Posterior cingulate gyrus (tissue), 11 donors: ENCODE data around the gene OCA2.
"Not testable (repeated sequence)": the region's sequence is repeated elsewhere in the genome, so short reads cannot be mapped to it uniquely, and the experiment has no call there.

Experiments
- DNase-seq, 10 donors: peaks; one replicate each; pipeline versions ENCODE4 v3.0.0 to v3.0.0-alpha.2; 2020 to 2021; ENCODE audit warnings: mixed read lengths in 3 of 10
- intact Hi-C: fragments of 100-400 bp; cut with DNase I; formaldehyde crosslinking; loops from one replicate; pipeline ENCODE4 v1.15.1; 2023

The OCA2 gene

GRCh38 chr15:28098766-28099554 lies at the start of gene OCA2:
Gene OCA2 (minus strand): TSS chr15:28099315. CDS start chr15:28081874, 17,441 bp downstream.
- DNase-seq = peak in 2 of 10 donors; percentile 1 to 82
- intact Hi-C loops = no loop called here

GRCh38 chr15:28147801-28148200 lies 48.7 kb upstream of the OCA2 start:
- intact Hi-C loops = no loop called here
- no peak for DNase-seq

- intact Hi-C loops = not testable (repeated sequence)
These were observed 46.3 kb upstream of the OCA2 start for GRCh38 chr15:28145419-28145818.

GRCh38 chr15:28140062-28140461 lies 40.9 kb upstream of the OCA2 start:
- DNase-seq = peak in 1 of 10 donors; percentile 79

More at GRCh38 chr15:28145419-28145818, 46.3 kb upstream of the OCA2 start:
- DNase-seq = not testable (repeated sequence)

GRCh38 chr15:28137408-28138039 lies 38.4 kb upstream of the OCA2 start:
- intact Hi-C loops, DNase-seq: not testable (repeated sequence)

More at GRCh38 chr15:28140062-28140461, 40.9 kb upstream of the OCA2 start:
- intact Hi-C loops = no loop called here

GRCh38 chr15:28136236-28136904 lies 37.3 kb upstream of the OCA2 start:
- intact Hi-C loops, DNase-seq: not testable (repeated sequence)

GRCh38 chr15:28133281-28133680 lies 34.2 kb upstream of the OCA2 start:
- DNase-seq = no peak
- intact Hi-C loops = no loop called here

- intact Hi-C loops = no loop called here
- peak in 1 of 10 donors; percentile 51 for DNase-seq
These were observed 33.6 kb upstream of the OCA2 start for GRCh38 chr15:28132524-28133275.

- intact Hi-C loops = no loop called here
These were observed 32.8 kb upstream of the OCA2 start for GRCh38 chr15:28131946-28132345.

GRCh38 chr15:28131400-28131799 lies 32.3 kb upstream of the OCA2 start:
- intact Hi-C loops = no loop called here
- peak in 1 of 10 donors; percentile 58 for DNase-seq

More at GRCh38 chr15:28131946-28132345, 32.8 kb upstream of the OCA2 start:
- DNase-seq = peak in 1 of 10 donors; percentile 54

GRCh38 chr15:28130651-28131050 lies 31.5 kb upstream of the OCA2 start:
- no peak for DNase-seq
- intact Hi-C loops = no loop called here

GRCh38 chr15:28129231-28129848 lies 30.2 kb upstream of the OCA2 start:
- intact Hi-C loops = no loop called here
- peak in 1 of 10 donors; percentile 67 for DNase-seq

- DNase-seq = peak; percentile 70 to 98 (median 84)
- intact Hi-C loops = no loop called here
These were observed 28.9 kb upstream of the OCA2 start for GRCh38 chr15:28128031-28128430.

GRCh38 chr15:28127036-28127435 lies 27.9 kb upstream of the OCA2 start:
- peak in 1 of 10 donors; percentile 71 for DNase-seq
- intact Hi-C loops = no loop called here

GRCh38 chr15:28125673-28126651 lies 26.8 kb upstream of the OCA2 start:
- intact Hi-C loops = loop anchor here (2.0 kb wide), 1 partner anchor 1235 kb away; no protein-coding TSS in a partner anchor
- peak in 1 of 10 donors; percentile 45 for DNase-seq

- intact Hi-C loops = loop anchor here (2.0 kb wide), 1 partner anchor 1234 kb away; no protein-coding TSS in a partner anchor
- peak in 1 of 10 donors; percentile 79 for DNase-seq
These were observed 25.7 kb upstream of the OCA2 start for GRCh38 chr15:28124841-28125240.

GRCh38 chr15:28123408-28124023 lies 24.4 kb upstream of the OCA2 start:
- intact Hi-C loops = loop anchor here (2.0 kb wide), 1 partner anchor 1233 kb away; no protein-coding TSS in a partner anchor
- DNase-seq = peak in 8 of 10 donors; percentile 66 to 95 (median 76)
